Endothelial cell of umbilical vein (primary cell): ENCODE measurements around the gene SPTLC2. TPM values are rescaled to one million over a fixed set of nuclear protein-coding genes. Genes with fewer than 3 reads are reported as not detected.
A peak's percentile ranks its signal among the peaks of the same experiment; 100 is the strongest.

Source experiments
- BruUV-seq: library from RNA; stranded (reverse); fragments of 400-500 nt; replicated peaks from 2 replicates; lab custom pipeline; 2021; lab: Mats Ljungman, UMichigan
- CTCF ChIA-PET: fragments of 300-600, 350-600 bp; sonication (Branson Sonifier 250); formaldehyde crosslinking; loops from one replicate; lab custom pipeline; 2021; ENCODE audit warnings: antibody characterized with exemption, inconsistent platforms; lab: Charles Lee
- POLR2A ChIA-PET: fragments of 300-600, 350-600 bp; sonication (Branson Sonifier 250); formaldehyde crosslinking; loops from one replicate; lab custom pipeline; 2021; ENCODE audit warnings: antibody characterized with exemption, inconsistent platforms; lab: Charles Lee
- DNase-seq: peaks from one replicate; pipeline ENCODE4 v3.0.0-alpha.2; 2011; ENCODE audit warnings: low read depth, low spot score
- FAIRE-seq: peaks from 2 replicates; lab custom pipeline; 2011; peaks lifted over from hg19 to GRCh38; lab: Jason Lieb, UNC
- H2AFZ ChIP-seq: 2 replicates; pipeline ENCODE4 v1.6.0; 2012; ENCODE audit warnings: low read depth, low read length, control low read depth, inconsistent platforms
- H3K27ac ChIP-seq: 2 replicates; pipeline ENCODE4 v1.5.1; 2011; ENCODE audit warnings: low read depth, mild to moderate bottlenecking, control low read depth, low read length, moderate library complexity; ENCODE audit not compliant: insufficient read depth
- H3K27me3 ChIP-seq, 2 experiments: 2 replicates each; pipeline versions ENCODE4 v1.6.0 to v1.6.1; 2011; ENCODE audit warnings: low read length in 2 of 2, mixed read lengths in 1 of 2; ENCODE audit not compliant: control insufficient read depth in 2 of 2, insufficient read depth in 2 of 2
- H3K36me3 ChIP-seq, 2 experiments: 2 replicates in 1 of 2; 3 replicates in 1 of 2; pipeline ENCODE4 v1.5.1; 2011; ENCODE audit warnings: low read length in 2 of 2, mild to moderate bottlenecking in 1 of 2, moderate library complexity in 1 of 2; ENCODE audit not compliant: control insufficient read depth in 2 of 2, insufficient read depth in 2 of 2; ENCODE audit errors: extremely low read depth in 1 of 2
- H3K4me1 ChIP-seq: 3 replicates; pipeline ENCODE4 v1.5.1; 2011; ENCODE audit warnings: mild to moderate bottlenecking, low read length; ENCODE audit not compliant: control insufficient read depth, insufficient read depth; ENCODE audit errors: extremely low read depth
- H3K4me2 ChIP-seq: 2 replicates; pipeline ENCODE4 v1.6.1; 2011; ENCODE audit warnings: low read length, control low read depth, mixed read lengths; ENCODE audit not compliant: insufficient read depth
- H3K4me3 ChIP-seq, 3 experiments: fragments of 200-600 bp in 1 of 3; sonication (generic), shearing (Covaris generic) in 1 of 3; replicated peaks in 1 of 3; 2 replicates each; pipeline ENCODE4 v1.5.1; 2011 to 2016; ENCODE audit warnings: control low read depth in 3 of 3, low read length in 3 of 3, mild to moderate bottlenecking in 2 of 3, inconsistent platforms in 1 of 3, low read depth in 1 of 3, moderate library complexity in 1 of 3; ENCODE audit not compliant: insufficient read depth in 1 of 3
- H3K79me2 ChIP-seq: 2 replicates; pipeline ENCODE4 v1.6.0; 2012; ENCODE audit warnings: low read length, inconsistent platforms; ENCODE audit not compliant: control insufficient read depth, insufficient read depth
- H3K9ac ChIP-seq: replicated peaks from 2 replicates; pipeline ENCODE3; 2011; ENCODE audit warnings: low read length, control low read depth; ENCODE audit not compliant: insufficient read depth; ENCODE audit errors: extremely low read depth
- H3K9me1 ChIP-seq: replicated peaks from 3 replicates; pipeline ENCODE4 v1.6.0; 2011; ENCODE audit warnings: mild to moderate bottlenecking, low read length; ENCODE audit not compliant: control insufficient read depth, insufficient read depth; ENCODE audit errors: extremely low read depth
- H3K9me3 ChIP-seq: replicated peaks from 2 replicates; pipeline ENCODE4 v1.5.1; 2012; ENCODE audit warnings: low read length, inconsistent platforms; ENCODE audit not compliant: control insufficient read depth, insufficient read depth
- H4K20me1 ChIP-seq: replicated peaks from 2 replicates; pipeline ENCODE3; 2011; ENCODE audit warnings: mild to moderate bottlenecking, low read length; ENCODE audit not compliant: control insufficient read depth, insufficient read depth; ENCODE audit errors: extremely low read depth
- EZH2 ChIP-seq: IDR thresholded peaks from 2 replicates; pipeline ENCODE4 v1.6.1; 2012; ENCODE audit warnings: borderline replicate concordance, low read depth, mild to moderate bottlenecking, moderate library complexity, low read length, inconsistent platforms; ENCODE audit not compliant: severe bottlenecking
- FOS ChIP-seq: IDR thresholded peaks from 2 replicates; pipeline ENCODE4 v1.6.1; 2011; ENCODE audit warnings: mild to moderate bottlenecking, low read length, moderate library complexity, borderline replicate concordance; ENCODE audit not compliant: insufficient read depth
- GATA2 ChIP-seq: IDR thresholded peaks from 2 replicates; pipeline ENCODE4 v1.7.0; 2011; ENCODE audit warnings: low read depth, mild to moderate bottlenecking, moderate library complexity, mixed read lengths, low read length; ENCODE audit not compliant: insufficient read length, insufficient read depth
- JUN ChIP-seq: IDR thresholded peaks from 2 replicates; pipeline ENCODE4 v1.6.1; 2011; ENCODE audit warnings: borderline replicate concordance, low read depth; ENCODE audit not compliant: insufficient read length, insufficient read depth
- MYC ChIP-seq: IDR thresholded peaks from one replicate; pipeline ENCODE4 v1.6.1; 2011; ENCODE audit warnings: mild to moderate bottlenecking, low read depth, low read length
- POLR2A ChIP-seq: IDR thresholded peaks from 2 replicates; pipeline ENCODE4 v1.6.1; 2012; ENCODE audit warnings: low read depth, mild to moderate bottlenecking, control low read depth, low read length
- POLR2AphosphoS5 ChIP-seq: IDR thresholded peaks from 2 replicates; pipeline ENCODE4 v1.6.1; 2012; ENCODE audit warnings: low read depth, mild to moderate bottlenecking, control low read depth, low read length, moderate library complexity; ENCODE audit not compliant: insufficient read depth
- dilution Hi-C: fragments of 300-500 bp; cut with MboI; formaldehyde crosslinking; loops from one replicate; pipeline ENCODE4 v1.15.0; 2019; ENCODE audit warnings: low sequenced_read_pairs; ENCODE audit not compliant: extremely low pct_ligation_motif_present
- intact Hi-C: fragments of 100-400 bp; cut with micrococcal nuclease; formaldehyde crosslinking; loops from one replicate; pipeline ENCODE4 v1.10.0; 2022
- polyA plus RNA-seq, 4 experiments: library from polyadenylated mRNA; depleted of rRNA in 3 of 4; stranded (reverse) in 3 of 4; unstranded in 1 of 4; fragments of >200 nt; gene quantifications; 2 replicates each; pipeline versions ENCODE4 v1.2.1 to v1.2.3, GENCODE V29; 2011 to 2012; ENCODE audit warnings: missing spikeins in 1 of 4
- total RNA-seq: library from RNA; stranded (reverse); gene quantifications from 2 replicates; pipeline ENCODE4 v1.2.3, GENCODE V29; 2021
- TF ChIP-seq, protein P1 (sequence below), 2 donors: IDR thresholded peaks; 1 replicate in 1 of 2; 2 replicates in 1 of 2; pipeline ENCODE4 v1.5.1; 2011; ENCODE audit warnings: low read length in 2 of 2, mild to moderate bottlenecking in 2 of 2, moderate library complexity in 2 of 2, control low read depth in 1 of 2, inconsistent platforms in 1 of 2, low read depth in 1 of 2; ENCODE audit not compliant: insufficient read depth in 1 of 2; ENCODE audit errors: extremely low read depth in 1 of 2
- TF ChIP-seq, protein P2 (sequence below): IDR thresholded peaks from 2 replicates; pipeline ENCODE4 v1.6.1; 2011; ENCODE audit not compliant: insufficient read depth, insufficient read length

Gene SPTLC2
- total and polyA plus RNA-seq, 2 donors (not counting 3 experiments of a cell fraction or from before 2014, with no cell fraction given): 19.1 to 71.3 TPM

- Histone ChIP-seq H4K20me1 (no peaks in the 10 kb centered on the region), H3K36me3 (no peaks in the 10 kb centered on the region), H3K9me3 (no peaks in the 10 kb centered on the region), H3K27ac (no peak overlapping the region), H3K4me2 (peak overlapping the region; percentile 67), H3K9ac (no peak overlapping the region), H3K4me1 (peaks cover 20% of the 10 kb centered on the region), H3K79me2 (no peaks in the 10 kb centered on the region), H3K9me1 (no peaks in the 10 kb centered on the region), H2AFZ (peak overlapping the region; percentile 78), H3K27me3 (no peaks in the 10 kb centered on the region), H3K4me3 (peak overlapping the region in 2 of 3 experiments; percentile 5 to 47)
- CTCF ChIA-PET: interaction anchor here (1.0 kb wide), 1 partner anchor 61 kb away, joined by 3 read pairs; no protein-coding TSS in a partner anchor
- POLR2A ChIA-PET: no interaction called here
- BruUV-seq: no TSS peak
- dilution Hi-C loops: no loop called here
- no peak for TF ChIP-seq EZH2
- TF ChIP-seq, protein P1, sequence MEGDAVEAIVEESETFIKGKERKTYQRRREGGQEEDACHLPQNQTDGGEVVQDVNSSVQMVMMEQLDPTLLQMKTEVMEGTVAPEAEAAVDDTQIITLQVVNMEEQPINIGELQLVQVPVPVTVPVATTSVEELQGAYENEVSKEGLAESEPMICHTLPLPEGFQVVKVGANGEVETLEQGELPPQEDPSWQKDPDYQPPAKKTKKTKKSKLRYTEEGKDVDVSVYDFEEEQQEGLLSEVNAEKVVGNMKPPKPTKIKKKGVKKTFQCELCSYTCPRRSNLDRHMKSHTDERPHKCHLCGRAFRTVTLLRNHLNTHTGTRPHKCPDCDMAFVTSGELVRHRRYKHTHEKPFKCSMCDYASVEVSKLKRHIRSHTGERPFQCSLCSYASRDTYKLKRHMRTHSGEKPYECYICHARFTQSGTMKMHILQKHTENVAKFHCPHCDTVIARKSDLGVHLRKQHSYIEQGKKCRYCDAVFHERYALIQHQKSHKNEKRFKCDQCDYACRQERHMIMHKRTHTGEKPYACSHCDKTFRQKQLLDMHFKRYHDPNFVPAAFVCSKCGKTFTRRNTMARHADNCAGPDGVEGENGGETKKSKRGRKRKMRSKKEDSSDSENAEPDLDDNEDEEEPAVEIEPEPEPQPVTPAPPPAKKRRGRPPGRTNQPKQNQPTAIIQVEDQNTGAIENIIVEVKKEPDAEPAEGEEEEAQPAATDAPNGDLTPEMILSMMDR (IDR thresholded peaks at IDR 0.05; ENCODE audit: extremely low read depth in 1 of 2, insufficient read depth in 1 of 2, low read depth in 1 of 2, low read length in 2 of 2): no peak
- TF ChIP-seq POLR2A: no peak
- TF ChIP-seq JUN: no peak
- TF ChIP-seq MYC: no peak
- TF ChIP-seq POLR2AphosphoS5: no peak
- no peak for TF ChIP-seq FOS
- no peak for TF ChIP-seq GATA2
- TF ChIP-seq, protein P2, sequence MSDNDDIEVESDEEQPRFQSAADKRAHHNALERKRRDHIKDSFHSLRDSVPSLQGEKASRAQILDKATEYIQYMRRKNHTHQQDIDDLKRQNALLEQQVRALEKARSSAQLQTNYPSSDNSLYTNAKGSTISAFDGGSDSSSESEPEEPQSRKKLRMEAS: no peak
- FAIRE-seq (no peak), DNase-seq (no peak)
- intact Hi-C loops: loop anchor here (1.0 kb wide), 1 partner anchor 26 kb away; the partner anchor contains the start of gene SPTLC2
These were observed 26.0 kb upstream of the SPTLC2 start for GRCh38 chr14:77642407-77642806.
